Fibroblast of mammary gland (primary cell): ENCODE measurements around the gene KRT74.

ENCODE experiments used
- DNase-seq: peaks from one replicate; pipeline ENCODE4 v3.0.0-alpha.2; 2010; ENCODE audit warnings: low read depth
- H3K4me3 ChIP-seq: 2 replicates; pipeline ENCODE4 v1.5.1; 2011; ENCODE audit warnings: low read depth, mild to moderate bottlenecking, low read length, moderate library complexity; ENCODE audit not compliant: control insufficient read depth
- CTCF ChIP-seq: conservative IDR thresholded peaks from 2 replicates; pipeline ENCODE4 v1.5.1; 2011; ENCODE audit warnings: low read depth, low read length, inconsistent platforms; ENCODE audit not compliant: control insufficient read depth, insufficient read depth

KRT74 gene

GRCh38 chr12:52542157-52542556, 31.5 kb downstream of the KRT74 start:
- TF ChIP-seq CTCF, result no peak
- DNase-seq, result no peak
- H3K4me3 ChIP-seq, result no peak overlapping the region

DNA sequence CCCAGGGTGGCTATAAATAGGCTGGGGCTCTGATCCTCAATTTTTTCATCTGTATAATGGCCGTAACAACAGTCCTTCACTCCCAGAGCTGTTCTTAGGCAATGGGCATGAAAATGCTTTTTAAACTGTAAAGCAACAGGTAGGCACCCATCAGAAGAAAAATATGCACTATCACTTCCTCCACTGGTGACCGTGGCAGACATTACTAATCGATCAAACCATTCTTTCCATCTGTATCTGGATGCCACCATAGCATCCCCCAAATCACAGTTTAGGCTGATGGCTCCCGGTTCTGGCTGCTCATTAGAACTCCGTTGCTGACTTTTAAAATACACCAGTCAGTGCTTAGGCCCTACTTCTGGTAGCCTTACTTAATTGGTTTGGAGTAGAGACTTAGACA, 31.9 kb downstream of the KRT74 start:
- no peak for DNase-seq
- no peak for TF ChIP-seq CTCF
- H3K4me3 ChIP-seq, result no peak overlapping the region

DNA sequence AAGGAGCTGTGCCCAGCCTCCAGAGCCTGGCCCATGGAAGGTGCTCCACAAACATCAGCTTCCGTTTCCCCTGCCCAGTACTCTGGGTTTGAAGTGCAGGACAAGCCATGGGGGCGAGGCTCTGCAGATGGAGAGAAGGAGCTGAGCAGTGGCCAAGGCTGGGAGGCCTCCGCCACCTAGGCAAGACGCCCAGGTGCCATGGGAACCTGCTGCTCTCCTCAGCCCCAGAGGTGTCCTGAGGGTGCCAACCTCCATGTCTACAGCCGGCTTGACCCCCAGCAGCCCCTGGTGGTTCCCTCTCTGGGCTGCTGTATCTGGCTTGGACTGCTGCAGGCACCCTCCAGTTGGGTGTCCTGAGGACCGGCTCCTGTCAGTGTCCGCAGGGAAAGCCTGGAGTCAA, 33.1 kb downstream of the KRT74 start:
- TF ChIP-seq CTCF, result no peak
- H3K4me3 ChIP-seq, result no peak overlapping the region

DNA sequence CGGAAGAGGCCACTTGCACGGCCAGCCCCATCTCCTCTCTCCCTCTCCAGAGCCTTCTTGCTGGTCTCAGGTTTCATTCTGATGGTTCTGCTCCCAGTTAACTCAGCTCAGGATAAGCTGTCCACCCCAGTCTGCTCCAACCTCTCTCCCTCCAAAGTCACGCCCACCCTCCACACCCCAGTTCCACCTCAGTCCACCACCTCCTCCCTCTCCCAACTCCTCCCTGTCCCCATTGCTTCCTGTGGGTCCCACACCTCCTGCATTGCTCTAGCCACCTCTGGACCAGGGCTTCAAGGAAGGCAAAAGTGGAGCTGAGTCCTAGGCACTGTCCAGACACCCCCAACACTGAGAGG, 33.8 kb downstream of the KRT74 start:
- no peak for DNase-seq
- no peak overlapping the region for H3K4me3 ChIP-seq
- no peak for TF ChIP-seq CTCF

More for the DNA sequence above, 33.1 kb downstream of the KRT74 start:
- no peak for DNase-seq

GRCh38 chr12:52539083-52539820, 34.4 kb downstream of the KRT74 start:
- TF ChIP-seq CTCF, result no peak
- peak; percentile 74 for DNase-seq

GRCh38 chr12:52537101-52537500, 36.5 kb downstream of the KRT74 start:
- DNase-seq, result no peak
- no peak for TF ChIP-seq CTCF
- H3K4me3 ChIP-seq, result no peak overlapping the region

More at GRCh38 chr12:52539083-52539820, 34.4 kb downstream of the KRT74 start:
- no peak overlapping the region for H3K4me3 ChIP-seq

- TF ChIP-seq CTCF, result no peak
- no peak overlapping the region for H3K4me3 ChIP-seq
- no peak for DNase-seq
These were observed 38.1 kb downstream of the KRT74 start for GRCh38 chr12:52535574-52535973.
